C4-2B (cell line): ENCODE data around the gene SERPINE1.

ENCODE experiments used
- ZFX ChIP-seq: fragments of 450-650 bp; IDR thresholded peaks from 2 replicates; pipeline ENCODE4 v1.6.1; 2017
- TF ChIP-seq, protein P1 (sequence below): fragments of 450-650 bp; conservative IDR thresholded peaks from 2 replicates; pipeline ENCODE4 v1.5.1; 2017; ENCODE audit warnings: mild to moderate bottlenecking

DNA sequence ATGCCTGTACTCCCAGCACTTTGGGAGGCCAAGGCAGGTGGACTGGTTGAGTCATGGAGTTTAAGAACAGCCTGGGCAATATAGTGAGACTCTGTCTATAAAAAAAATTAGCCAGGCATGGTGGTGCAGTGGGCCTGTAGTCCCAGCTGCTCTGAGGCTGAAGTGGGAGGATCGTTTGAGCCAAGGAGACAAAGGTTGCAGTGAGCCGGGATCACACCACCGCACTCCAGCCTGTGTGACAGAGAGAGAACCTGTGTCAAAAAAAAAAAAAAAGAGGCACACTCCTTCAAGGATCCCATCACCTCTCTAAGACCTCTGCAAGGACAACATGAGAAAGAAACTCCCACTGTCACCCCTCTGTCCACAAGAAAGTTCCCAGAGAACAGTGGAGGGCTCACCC, 48.8 kb downstream of the SERPINE1 start:
- TF ChIP-seq, protein P1, sequence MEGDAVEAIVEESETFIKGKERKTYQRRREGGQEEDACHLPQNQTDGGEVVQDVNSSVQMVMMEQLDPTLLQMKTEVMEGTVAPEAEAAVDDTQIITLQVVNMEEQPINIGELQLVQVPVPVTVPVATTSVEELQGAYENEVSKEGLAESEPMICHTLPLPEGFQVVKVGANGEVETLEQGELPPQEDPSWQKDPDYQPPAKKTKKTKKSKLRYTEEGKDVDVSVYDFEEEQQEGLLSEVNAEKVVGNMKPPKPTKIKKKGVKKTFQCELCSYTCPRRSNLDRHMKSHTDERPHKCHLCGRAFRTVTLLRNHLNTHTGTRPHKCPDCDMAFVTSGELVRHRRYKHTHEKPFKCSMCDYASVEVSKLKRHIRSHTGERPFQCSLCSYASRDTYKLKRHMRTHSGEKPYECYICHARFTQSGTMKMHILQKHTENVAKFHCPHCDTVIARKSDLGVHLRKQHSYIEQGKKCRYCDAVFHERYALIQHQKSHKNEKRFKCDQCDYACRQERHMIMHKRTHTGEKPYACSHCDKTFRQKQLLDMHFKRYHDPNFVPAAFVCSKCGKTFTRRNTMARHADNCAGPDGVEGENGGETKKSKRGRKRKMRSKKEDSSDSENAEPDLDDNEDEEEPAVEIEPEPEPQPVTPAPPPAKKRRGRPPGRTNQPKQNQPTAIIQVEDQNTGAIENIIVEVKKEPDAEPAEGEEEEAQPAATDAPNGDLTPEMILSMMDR = no peak
- no peak for TF ChIP-seq ZFX
